Endodermal cell (in vitro differentiated cells): ENCODE data around the gene HABP2. TPM values are rescaled to one million over a fixed set of nuclear protein-coding genes. Genes with fewer than 3 reads are reported as not detected.

Experiments used
- DNase-seq: peaks from one replicate; pipeline ENCODE4 v3.0.0-alpha.2; 2017
- H3K27ac ChIP-seq: 2 replicates; pipeline ENCODE4 v1.5.1; 2013; ENCODE audit warnings: mild to moderate bottlenecking, low read depth, low read length, moderate library complexity
- H3K27me3 ChIP-seq: 2 replicates; pipeline ENCODE4 v1.6.1; 2013; ENCODE audit warnings: mild to moderate bottlenecking, low read length, moderate library complexity; ENCODE audit not compliant: insufficient read depth, control insufficient read depth, poor library complexity, severe bottlenecking
- H3K36me3 ChIP-seq: 2 replicates; pipeline ENCODE4 v1.7.0; 2013; ENCODE audit warnings: mild to moderate bottlenecking, low read length, moderate library complexity; ENCODE audit not compliant: control insufficient read depth, insufficient read depth
- H3K4me1 ChIP-seq: one replicate; pipeline ENCODE4 v1.7.0; 2013; ENCODE audit warnings: low read length; ENCODE audit not compliant: control insufficient read depth, insufficient read depth
- H3K4me3 ChIP-seq: 2 replicates; pipeline ENCODE4 v1.5.1; 2013; ENCODE audit warnings: mild to moderate bottlenecking, low read length, moderate library complexity
- H3K9ac ChIP-seq: 2 replicates; pipeline ENCODE4 v1.6.1; 2013; ENCODE audit warnings: mild to moderate bottlenecking, low read length, moderate library complexity; ENCODE audit not compliant: poor library complexity, severe bottlenecking; ENCODE audit errors: extremely low read depth
- H3K9me3 ChIP-seq: 2 replicates; pipeline ENCODE4 v1.6.1; 2013; ENCODE audit warnings: mild to moderate bottlenecking, low read length, moderate library complexity; ENCODE audit not compliant: control insufficient read depth
- H3K27ac Mint-ChIP-seq: 2 replicates; pipeline ENCODE4 v1.8.0; 2020; ENCODE audit warnings: mixed read lengths
- H3K27me3 Mint-ChIP-seq: 2 replicates; pipeline ENCODE4 v1.8.0; 2021; ENCODE audit warnings: mild to moderate bottlenecking, mixed read lengths; ENCODE audit not compliant: insufficient read depth
- H3K36me3 Mint-ChIP-seq: 2 replicates; pipeline ENCODE4 v1.8.0; 2020; ENCODE audit warnings: low read depth, mixed read lengths
- H3K4me1 Mint-ChIP-seq: 2 replicates; pipeline ENCODE4 v1.8.0; 2020; ENCODE audit warnings: mixed read lengths
- H3K4me3 Mint-ChIP-seq: 2 replicates; pipeline ENCODE4 v1.8.0; 2020; ENCODE audit warnings: mild to moderate bottlenecking, moderate library complexity, mixed read lengths
- H3K9me3 Mint-ChIP-seq: 2 replicates; pipeline ENCODE4 v1.8.0; 2020; ENCODE audit warnings: mild to moderate bottlenecking, mixed read lengths
- CTCF ChIP-seq: fragments of 200-600 bp; sonication (generic); conservative IDR thresholded peaks from 2 replicates; pipeline ENCODE4 v1.5.0; 2021; ENCODE audit warnings: antibody characterized with exemption, mild to moderate bottlenecking
- WGBS, 2 experiments: methylation state at CpG; one replicate each; pipeline versions ENCODE4 v1.1.5 to v1.1.7; 2013; ENCODE audit warnings: missing lambda C conversion rate in 2 of 2, mixed read lengths in 1 of 2; ENCODE audit not compliant: insufficient coverage in 1 of 2, insufficient read length in 1 of 2; 5-methylcytosine and 5-hydroxymethylcytosine counted together
- total RNA-seq, 2 donors: library from RNA; stranded (reverse); fragmentation: NEBNext Ultra II Directional in 1 of 2; extraction: Animal tissue kit (Norgen Biotek cat#: 25700) in 1 of 2; gene quantifications; 2 replicates in 1 of 2; 3 replicates in 1 of 2; pipeline ENCODE4 v1.2.1, GENCODE V29; 2021

HABP2 gene
- total RNA-seq, 2 donors from 2014 or later: 0.71 to 1.6 TPM

GRCh38 chr10:113609704-113610108 lies 56.9 kb downstream of the HABP2 start:
- H3K36me3 Mint-ChIP-seq: no peaks in the 10 kb centered on the region
- no peak overlapping the region for H3K4me3 Mint-ChIP-seq
- peaks cover 39% of the 10 kb centered on the region for H3K4me1 Mint-ChIP-seq
- H3K4me3 ChIP-seq: no peak overlapping the region
- H3K27me3 Mint-ChIP-seq: peaks cover 21% of the 10 kb centered on the region
- H3K9me3 ChIP-seq: no peaks in the 10 kb centered on the region
- no peak overlapping the region for H3K27ac Mint-ChIP-seq
- H3K27ac ChIP-seq: no peak overlapping the region
- H3K9ac ChIP-seq: no peak overlapping the region
- no peaks in the 10 kb centered on the region for H3K27me3 ChIP-seq
- H3K9me3 Mint-ChIP-seq: no peaks in the 10 kb centered on the region
- no peak for TF ChIP-seq CTCF
- 80 to 85% methylated on average over 3 to 4 of the region's 4 CpGs for WGBS, 2 experiments
- no peaks in the 10 kb centered on the region for H3K36me3 ChIP-seq
- no peak for DNase-seq
- H3K4me1 ChIP-seq: peaks cover 13% of the 10 kb centered on the region

- DNase-seq: peak; percentile 81
- peaks cover 17% of the 10 kb centered on the region for H3K4me1 ChIP-seq
- H3K9ac ChIP-seq: no peak overlapping the region
- no peaks in the 10 kb centered on the region for H3K9me3 ChIP-seq
- no peaks in the 10 kb centered on the region for H3K9me3 Mint-ChIP-seq
- no peaks in the 10 kb centered on the region for H3K36me3 ChIP-seq
- no peak overlapping the region for H3K27ac Mint-ChIP-seq
- WGBS, 2 experiments: 78 to 84% methylated on average over 22 to 26 of the region's 26 CpGs
- H3K4me3 Mint-ChIP-seq: no peak overlapping the region
- H3K27me3 ChIP-seq: no peaks in the 10 kb centered on the region
- H3K27me3 Mint-ChIP-seq: peaks cover 25% of the 10 kb centered on the region
- peaks cover 37% of the 10 kb centered on the region for H3K4me1 Mint-ChIP-seq
- H3K4me3 ChIP-seq: no peak overlapping the region
- H3K36me3 Mint-ChIP-seq: no peaks in the 10 kb centered on the region
- no peak overlapping the region for H3K27ac ChIP-seq
- peak; percentile 59 for TF ChIP-seq CTCF
Measured at GRCh38 chr10:113610631-113611601, 58.1 kb downstream of the HABP2 start.

GRCh38 chr10:113612154-113612553 lies 59.3 kb downstream of the HABP2 start:
- no peak for DNase-seq
- Mint-ChIP-seq H3K4me3 (no peak overlapping the region), H3K36me3 (no peaks in the 10 kb centered on the region), H3K9me3 (no peaks in the 10 kb centered on the region), H3K27ac (no peak overlapping the region), H3K4me1 (peaks cover 48% of the 10 kb centered on the region), H3K27me3 (peaks cover 25% of the 10 kb centered on the region)
- no peak for TF ChIP-seq CTCF
- no peaks in the 10 kb centered on the region for H3K9me3 ChIP-seq
- no peak overlapping the region for H3K4me3 ChIP-seq
- no peaks in the 10 kb centered on the region for H3K27me3 ChIP-seq
- WGBS, 2 experiments: 98 to 100% methylated on average over 2 to 3 of the region's 3 CpGs
- H3K9ac ChIP-seq: no peak overlapping the region
- no peak overlapping the region for H3K27ac ChIP-seq
- peaks cover 21% of the 10 kb centered on the region for H3K4me1 ChIP-seq
- H3K36me3 ChIP-seq: no peaks in the 10 kb centered on the region
